Panc1 (cell line): ENCODE measurements around the gene PPP3R2. TPM values are rescaled to one million over a fixed set of nuclear protein-coding genes. Genes with fewer than 3 reads are reported as not detected.

ENCODE experiments used
- ATAC-seq: fragments of 200-7000 bp; cut with Tn5 transposase; 2 replicates; pipeline ENCODE4 v1.9.1; 2020; ENCODE audit warnings: mild to moderate bottlenecking, moderate library complexity
- BruUV-seq: library from RNA; stranded (reverse); fragments of 400-500 nt; replicated peaks from 2 replicates; lab custom pipeline; 2021; lab: Mats Ljungman, UMichigan
- CTCF ChIA-PET: fragments of 300-600 bp; sonication (Branson Sonifier 250); formaldehyde crosslinking; loops from one replicate; lab custom pipeline; 2022; ENCODE audit warnings: antibody characterized with exemption; lab: Charles Lee
- POLR2A ChIA-PET: fragments of 300-600 bp; sonication (Branson Sonifier 250); formaldehyde crosslinking; loops from one replicate; lab custom pipeline; 2022; ENCODE audit warnings: antibody characterized with exemption; lab: Charles Lee
- DNase-seq: peaks from one replicate; pipeline ENCODE4 v3.0.0-alpha.2; 2010; ENCODE audit warnings: low read depth, low spot score
- H3K27ac ChIP-seq: 2 replicates; pipeline ENCODE4 v1.5.1; 2011; ENCODE audit warnings: mild to moderate bottlenecking, low read length, inconsistent platforms
- H3K27me3 ChIP-seq: fragments of 200-500 bp; sonication (Bioruptor generic); 2 replicates; pipeline ENCODE4 v1.6.0; 2014; ENCODE audit warnings: low read length, inconsistent platforms; ENCODE audit not compliant: control insufficient read depth, insufficient read depth
- H3K36me3 ChIP-seq: fragments of 200-500 bp; sonication (Bioruptor generic); 2 replicates; pipeline ENCODE4 v1.5.1; 2014; ENCODE audit warnings: inconsistent platforms, mild to moderate bottlenecking, low read length, moderate library complexity; ENCODE audit not compliant: control insufficient read depth, insufficient read depth
- H3K4me1 ChIP-seq: 2 replicates; pipeline ENCODE4 v1.5.1; 2011; ENCODE audit warnings: inconsistent platforms, mild to moderate bottlenecking, low read length, moderate library complexity; ENCODE audit not compliant: control insufficient read depth, insufficient read depth
- H3K4me3 ChIP-seq, 2 experiments: 2 replicates each; pipeline ENCODE4 v1.5.1; 2011 to 2012; ENCODE audit warnings: low read depth in 2 of 2, low read length in 2 of 2, mild to moderate bottlenecking in 2 of 2, inconsistent platforms in 1 of 2, moderate library complexity in 1 of 2
- H3K9me3 ChIP-seq: fragments of 200-500 bp; sonication (Bioruptor generic); 2 replicates; pipeline ENCODE4 v1.5.1; 2014; ENCODE audit warnings: low read depth, mild to moderate bottlenecking, inconsistent platforms, low read length, moderate library complexity; ENCODE audit not compliant: control insufficient read depth, insufficient read depth
- POLR2AphosphoS5 ChIP-seq: IDR thresholded peaks from 2 replicates; pipeline ENCODE4 v1.6.1; 2012; ENCODE audit warnings: mild to moderate bottlenecking, low read depth, low read length, moderate library complexity
- SIN3A ChIP-seq: IDR thresholded peaks from 2 replicates; pipeline ENCODE4 v1.6.1; 2012; ENCODE audit warnings: low read depth, mild to moderate bottlenecking, low read length, moderate library complexity, borderline replicate concordance; ENCODE audit not compliant: insufficient read depth
- TCF7L2 ChIP-seq: IDR thresholded peaks from 2 replicates; pipeline ENCODE4 v1.6.1; 2011; ENCODE audit warnings: mild to moderate bottlenecking, low read depth, low read length, inconsistent platforms
- in situ Hi-C: cut with HindIII; loops from 2 replicates; pipeline ENCODE4 v1.10.0; 2016; ENCODE audit warnings: low sequenced_read_pairs, low pct_unique_long_range_greater_than_20kb
- intact Hi-C: fragments of 100-400 bp; cut with micrococcal nuclease; formaldehyde crosslinking; loops from one replicate; pipeline ENCODE4 v1.10.0; 2022; ENCODE audit not compliant: unreplicated experiment
- total RNA-seq: library from RNA; stranded (reverse); gene quantifications from one replicate; pipeline ENCODE4 v1.2.1, GENCODE V29; 2021; ENCODE audit not compliant: unreplicated experiment
- TF ChIP-seq, protein P1 (sequence below), 2 experiments: IDR thresholded peaks; 2 replicates each; pipeline ENCODE4 v1.6.1; 2011 to 2012; ENCODE audit warnings: low read depth in 2 of 2, control low read depth in 1 of 2, low read length in 1 of 2, mild to moderate bottlenecking in 1 of 2, moderate library complexity in 1 of 2; ENCODE audit not compliant: insufficient read depth in 1 of 2
- TF ChIP-seq, protein P2 (sequence below): fragments of 450-650 bp; IDR thresholded peaks from 2 replicates; pipeline ENCODE4 v1.5.1; 2017; ENCODE audit warnings: mild to moderate bottlenecking

PPP3R2 gene
- total RNA-seq, 1 experiment from 2014 or later = not detected

- Histone ChIP-seq H3K9me3 (no peaks in the 10 kb centered on the region), H3K27me3 (no peaks in the 10 kb centered on the region), H3K36me3 (no peaks in the 10 kb centered on the region), H3K27ac (no peak overlapping the region), H3K4me1 (no peaks in the 10 kb centered on the region), H3K4me3 (no peak overlapping the region)
- TF ChIP-seq POLR2AphosphoS5 (no peak), TCF7L2 (no peak), SIN3A (no peak)
- TF ChIP-seq, protein P1, sequence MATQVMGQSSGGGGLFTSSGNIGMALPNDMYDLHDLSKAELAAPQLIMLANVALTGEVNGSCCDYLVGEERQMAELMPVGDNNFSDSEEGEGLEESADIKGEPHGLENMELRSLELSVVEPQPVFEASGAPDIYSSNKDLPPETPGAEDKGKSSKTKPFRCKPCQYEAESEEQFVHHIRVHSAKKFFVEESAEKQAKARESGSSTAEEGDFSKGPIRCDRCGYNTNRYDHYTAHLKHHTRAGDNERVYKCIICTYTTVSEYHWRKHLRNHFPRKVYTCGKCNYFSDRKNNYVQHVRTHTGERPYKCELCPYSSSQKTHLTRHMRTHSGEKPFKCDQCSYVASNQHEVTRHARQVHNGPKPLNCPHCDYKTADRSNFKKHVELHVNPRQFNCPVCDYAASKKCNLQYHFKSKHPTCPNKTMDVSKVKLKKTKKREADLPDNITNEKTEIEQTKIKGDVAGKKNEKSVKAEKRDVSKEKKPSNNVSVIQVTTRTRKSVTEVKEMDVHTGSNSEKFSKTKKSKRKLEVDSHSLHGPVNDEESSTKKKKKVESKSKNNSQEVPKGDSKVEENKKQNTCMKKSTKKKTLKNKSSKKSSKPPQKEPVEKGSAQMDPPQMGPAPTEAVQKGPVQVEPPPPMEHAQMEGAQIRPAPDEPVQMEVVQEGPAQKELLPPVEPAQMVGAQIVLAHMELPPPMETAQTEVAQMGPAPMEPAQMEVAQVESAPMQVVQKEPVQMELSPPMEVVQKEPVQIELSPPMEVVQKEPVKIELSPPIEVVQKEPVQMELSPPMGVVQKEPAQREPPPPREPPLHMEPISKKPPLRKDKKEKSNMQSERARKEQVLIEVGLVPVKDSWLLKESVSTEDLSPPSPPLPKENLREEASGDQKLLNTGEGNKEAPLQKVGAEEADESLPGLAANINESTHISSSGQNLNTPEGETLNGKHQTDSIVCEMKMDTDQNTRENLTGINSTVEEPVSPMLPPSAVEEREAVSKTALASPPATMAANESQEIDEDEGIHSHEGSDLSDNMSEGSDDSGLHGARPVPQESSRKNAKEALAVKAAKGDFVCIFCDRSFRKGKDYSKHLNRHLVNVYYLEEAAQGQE (IDR thresholded peaks at IDR 0.05; ENCODE audit: insufficient read depth in 1 of 2, low read depth in 2 of 2, low read length in 1 of 2) = no peak
- TF ChIP-seq, protein P2, sequence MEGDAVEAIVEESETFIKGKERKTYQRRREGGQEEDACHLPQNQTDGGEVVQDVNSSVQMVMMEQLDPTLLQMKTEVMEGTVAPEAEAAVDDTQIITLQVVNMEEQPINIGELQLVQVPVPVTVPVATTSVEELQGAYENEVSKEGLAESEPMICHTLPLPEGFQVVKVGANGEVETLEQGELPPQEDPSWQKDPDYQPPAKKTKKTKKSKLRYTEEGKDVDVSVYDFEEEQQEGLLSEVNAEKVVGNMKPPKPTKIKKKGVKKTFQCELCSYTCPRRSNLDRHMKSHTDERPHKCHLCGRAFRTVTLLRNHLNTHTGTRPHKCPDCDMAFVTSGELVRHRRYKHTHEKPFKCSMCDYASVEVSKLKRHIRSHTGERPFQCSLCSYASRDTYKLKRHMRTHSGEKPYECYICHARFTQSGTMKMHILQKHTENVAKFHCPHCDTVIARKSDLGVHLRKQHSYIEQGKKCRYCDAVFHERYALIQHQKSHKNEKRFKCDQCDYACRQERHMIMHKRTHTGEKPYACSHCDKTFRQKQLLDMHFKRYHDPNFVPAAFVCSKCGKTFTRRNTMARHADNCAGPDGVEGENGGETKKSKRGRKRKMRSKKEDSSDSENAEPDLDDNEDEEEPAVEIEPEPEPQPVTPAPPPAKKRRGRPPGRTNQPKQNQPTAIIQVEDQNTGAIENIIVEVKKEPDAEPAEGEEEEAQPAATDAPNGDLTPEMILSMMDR = no peak
- in situ Hi-C loops (no loop called here), intact Hi-C loops (no loop called here)
- ChIA-PET POLR2A (no interaction called here), CTCF (no interaction called here)
- ATAC-seq (no peak), DNase-seq (no peak)
- BruUV-seq = no TSS peak
These were observed 2.0 kb downstream of the PPP3R2 start for GRCh38 chr9:101592788-101593187.

GRCh38 chr9:101591787-101592446 lies 2.9 kb downstream of the PPP3R2 start:
- Histone ChIP-seq H3K36me3 (no peaks in the 10 kb centered on the region), H3K4me1 (no peaks in the 10 kb centered on the region), H3K27me3 (no peaks in the 10 kb centered on the region), H3K4me3 (no peak overlapping the region), H3K27ac (no peak overlapping the region), H3K9me3 (no peaks in the 10 kb centered on the region)
- intact Hi-C loops = no loop called here
- BruUV-seq = no TSS peak
- CTCF ChIA-PET = no interaction called here
- no peak for ATAC-seq
- in situ Hi-C loops = no loop called here
- TF ChIP-seq TCF7L2 (no peak), POLR2AphosphoS5 (no peak), SIN3A (no peak)
- TF ChIP-seq, protein P2 = no peak
- TF ChIP-seq, protein P1 (IDR thresholded peaks at IDR 0.05; ENCODE audit: insufficient read depth in 1 of 2, low read depth in 2 of 2, low read length in 1 of 2) = no peak
- DNase-seq = no peak
- POLR2A ChIA-PET = no interaction called here
